K562 (cell line): Measurements from ENCODE around the gene ULBP1. TPM values are rescaled to one million over a fixed set of nuclear protein-coding genes. Genes with fewer than 3 reads are reported as not detected.
A peak's percentile ranks its signal among the peaks of the same experiment; 100 is the strongest.

Experiments
- ATAC-seq: fragments of 200-7000 bp; cut with Tn5 transposase; 3 replicates; pipeline ENCODE4 v1.9.1; 2020; ENCODE audit warnings: moderate library complexity
- BruUV-seq: library from RNA; stranded (reverse); fragments of 400-500 nt; replicated peaks from 2 replicates; lab custom pipeline; 2021; lab: Mats Ljungman, UMichigan
- CTCF ChIA-PET: fragments of 300-600 bp; formaldehyde crosslinking; extraction: SDS; loops from one replicate; lab custom pipeline; 2021; ENCODE audit warnings: low intra/inter-chr PET ratio; lab: Yijun Ruan, JAX
- POLR2A ChIA-PET: fragments of 300-600, 350-650 bp; sonication (Branson Sonifier 250); formaldehyde crosslinking; extraction: SDS; loops from one replicate; lab custom pipeline; 2021; ENCODE audit warnings: antibody characterized with exemption, inconsistent platforms; lab: Yijun Ruan, JAX
- DNase-seq, 4 experiments: peaks; one replicate each; pipeline versions ENCODE4 v3.0.0 to v3.0.0-alpha.2; 2011 to 2018; ENCODE audit warnings: low spot score in 3 of 4, mixed read lengths in 3 of 4; ENCODE audit errors: extremely low read depth in 1 of 4
- FAIRE-seq: peaks from 2 replicates; lab custom pipeline; 2011; peaks lifted over from hg19 to GRCh38; lab: Jason Lieb, UNC
- H2AFZ ChIP-seq: 2 replicates; pipeline ENCODE4 v1.6.0; 2011; ENCODE audit warnings: low read depth, low read length, control low read depth, inconsistent platforms
- H3K27ac ChIP-seq: fragments of 200-600 bp; 3 replicates; pipeline ENCODE4 v1.8.0; 2011; ENCODE audit warnings: low read depth, mild to moderate bottlenecking, control low read depth, inconsistent platforms, low read length, moderate library complexity, mixed read lengths; ENCODE audit errors: extremely low read depth
- H3K27me3 ChIP-seq, 2 experiments: fragments of 300-600 bp in 1 of 2; 2 replicates in 1 of 2; 3 replicates in 1 of 2; pipeline versions ENCODE4 v1.6.0 to v1.8.0; 2011; ENCODE audit warnings: inconsistent platforms in 2 of 2, low read length in 2 of 2, mild to moderate bottlenecking in 1 of 2, mixed read lengths in 1 of 2, moderate library complexity in 1 of 2; ENCODE audit not compliant: control insufficient read depth in 2 of 2, insufficient read depth in 2 of 2
- H3K36me3 ChIP-seq: fragments of 300-600 bp; 3 replicates; pipeline ENCODE4 v1.8.0; 2011; ENCODE audit warnings: mild to moderate bottlenecking, low read length, inconsistent platforms; ENCODE audit not compliant: control insufficient read depth, insufficient read depth
- H3K4me1 ChIP-seq, 2 experiments: fragments of 200-600 bp in 1 of 2; replicated peaks in 1 of 2; 2 replicates in 1 of 2; 3 replicates in 1 of 2; pipeline versions ENCODE4 v1.5.1 to v1.8.0; 2011; ENCODE audit warnings: inconsistent platforms in 2 of 2, low read length in 2 of 2, mild to moderate bottlenecking in 1 of 2, mixed read lengths in 1 of 2, moderate library complexity in 1 of 2; ENCODE audit not compliant: control insufficient read depth in 2 of 2, insufficient read depth in 2 of 2
- H3K4me2 ChIP-seq: 2 replicates; pipeline ENCODE4 v1.6.1; 2011; ENCODE audit warnings: low read length, control low read depth, inconsistent platforms, mixed read lengths; ENCODE audit not compliant: insufficient read depth
- H3K4me3 ChIP-seq: fragments of 200-600 bp; sonication (generic), shearing (Covaris generic); 2 replicates; pipeline ENCODE4 v1.5.1; 2016; ENCODE audit warnings: control low read depth, inconsistent platforms
- H3K79me2 ChIP-seq: fragments of 200-600 bp; 3 replicates; pipeline ENCODE4 v1.8.0; 2011; ENCODE audit warnings: low read length, inconsistent platforms; ENCODE audit not compliant: control insufficient read depth, insufficient read depth
- H3K9ac ChIP-seq, 2 experiments: 2 replicates each; pipeline versions ENCODE4 v1.6.0 to v1.6.1; 2011; ENCODE audit warnings: low read depth in 2 of 2, low read length in 2 of 2, control low read depth in 1 of 2, inconsistent platforms in 1 of 2, mild to moderate bottlenecking in 1 of 2, mixed read lengths in 1 of 2; ENCODE audit not compliant: insufficient read depth in 1 of 2
- H3K9me1 ChIP-seq: one replicate; pipeline ENCODE4 v1.6.0; 2011; ENCODE audit warnings: inconsistent platforms, mild to moderate bottlenecking, low read length, moderate library complexity; ENCODE audit not compliant: control insufficient read depth, insufficient read depth
- H3K9me3 ChIP-seq: replicated peaks from 2 replicates; pipeline ENCODE4 v1.5.1; 2011; ENCODE audit warnings: low read depth, low read length, inconsistent platforms; ENCODE audit not compliant: control insufficient read depth, insufficient read depth
- H4K20me1 ChIP-seq: replicated peaks from 2 replicates; pipeline ENCODE4 v1.6.1; 2011; ENCODE audit warnings: low read length, inconsistent platforms, mixed read lengths; ENCODE audit not compliant: control insufficient read depth, insufficient read depth
- ARID1B ChIP-seq: fragments of 450-650 bp; IDR thresholded peaks from 2 replicates; pipeline ENCODE4 v1.6.1; 2016; ENCODE audit warnings: antibody characterized with exemption, mild to moderate bottlenecking, inconsistent platforms
- GABPA ChIP-seq: fragments of 200-800 bp; sonication (Bioruptor generic); conservative IDR thresholded peaks from 2 replicates; pipeline ENCODE4 v1.6.1; 2016; ENCODE audit warnings: low read depth, missing genetic modification characterization, missing compliant biosample characterization
- MAZ ChIP-seq, 2 experiments: fragments of 450-650 bp in 1 of 2; sonication (generic) in 1 of 2; formaldehyde crosslinking; IDR thresholded peaks in 1 of 2; conservative IDR thresholded peaks in 1 of 2; 2 replicates each; pipeline versions ENCODE4 v1.4.0 to v1.5.0; 2020; ENCODE audit warnings: mild to moderate bottlenecking in 1 of 2, missing genetic modification reagents in 1 of 2
- NR2C1 ChIP-seq, 2 experiments: fragments of 450-650 bp; IDR thresholded peaks; 2 replicates each; pipeline ENCODE4 v1.6.1; 2017; ENCODE audit warnings: mild to moderate bottlenecking in 2 of 2, antibody characterized with exemption in 1 of 2, inconsistent platforms in 1 of 2, missing compliant biosample characterization in 1 of 2, missing genetic modification characterization in 1 of 2
- POLR2G ChIP-seq: fragments of 200-400 bp; formaldehyde crosslinking; IDR thresholded peaks from 2 replicates; pipeline ENCODE4 v1.6.1; 2017; ENCODE audit warnings: low read depth, mild to moderate bottlenecking, antibody characterized with exemption, low read length, moderate library complexity
- SMARCA4 ChIP-seq: fragments of 450-650 bp; IDR thresholded peaks from 2 replicates; pipeline ENCODE4 v1.6.1; 2016
- whole genome bisulfite sequencing: fragments of 100-300 bp; shearing (Covaris generic); methylation state at CpG from one replicate; pipeline ENCODE4 v1.1.6; 2016; ENCODE audit warnings: low coverage, mixed read lengths; ENCODE audit not compliant: insufficient coverage; ENCODE audit errors: missing lambda C conversion rate; 5-methylcytosine and 5-hydroxymethylcytosine counted together
- in situ Hi-C: fragments of 300-500 bp; cut with MboI; formaldehyde crosslinking; loops from 4 replicates; pipeline ENCODE4 v1.15.0; 2018; ENCODE audit warnings: inconsistent platforms, mixed read lengths
- intact Hi-C: fragments of 100-400 bp; cut with micrococcal nuclease; formaldehyde crosslinking; loops from 2 replicates; pipeline ENCODE4 v1.14.2; 2022
- polyA plus RNA-seq, 8 experiments: library from polyadenylated mRNA; depleted of rRNA in 4 of 8; stranded (reverse) in 5 of 8; unstranded in 3 of 8; fragments of >200 nt; fragmentation: Nextera tagmentation in 2 of 8; fragmentation: Illumina TruSeq in 1 of 8; extraction: Ambion mirVana in 2 of 8; extraction: Trizol in 1 of 8; gene quantifications; 2 replicates each; pipeline versions ENCODE4 v1.2.1 to v1.2.3, GENCODE V29; 2011 to 2014; ENCODE audit warnings: inconsistent platforms in 1 of 8, missing spikeins in 1 of 8
- total RNA-seq, 7 experiments: library from RNA; depleted of rRNA in 6 of 7; stranded (reverse); fragments of >200 nt in 6 of 7; fragmentation: Illumina TruSeq in 2 of 7; extraction: Trizol in 2 of 7; gene quantifications; 2 replicates each; pipeline versions ENCODE4 v1.2.1 to v1.2.3, GENCODE V29; 2011 to 2021; ENCODE audit warnings: low replicate concordance in 1 of 7
- TF ChIP-seq, protein P1 (sequence below): fragments of 450-650 bp; IDR thresholded peaks from 2 replicates; pipeline ENCODE4 v1.6.1; 2016; ENCODE audit warnings: antibody characterized with exemption
- TF ChIP-seq, protein P2 (sequence below): sonication (generic); formaldehyde crosslinking; IDR thresholded peaks from 2 replicates; pipeline ENCODE4 v1.8.0; 2023; ENCODE audit warnings: missing genetic modification reagents, mild to moderate bottlenecking, borderline replicate concordance
- TF ChIP-seq, protein P3 (sequence below): IDR thresholded peaks from 2 replicates; pipeline ENCODE4 v1.6.1; 2011; ENCODE audit warnings: borderline replicate concordance, low read depth, mild to moderate bottlenecking, moderate library complexity, low read length; ENCODE audit not compliant: insufficient read depth, poor library complexity, severe bottlenecking

The ULBP1 gene
- total and polyA plus RNA-seq, 9 of the 15 experiments (the other 6 are each of a cell fraction or from before 2014, with no cell fraction given) = 0.33 to 6.0 (median 2.5) TPM

DNA sequence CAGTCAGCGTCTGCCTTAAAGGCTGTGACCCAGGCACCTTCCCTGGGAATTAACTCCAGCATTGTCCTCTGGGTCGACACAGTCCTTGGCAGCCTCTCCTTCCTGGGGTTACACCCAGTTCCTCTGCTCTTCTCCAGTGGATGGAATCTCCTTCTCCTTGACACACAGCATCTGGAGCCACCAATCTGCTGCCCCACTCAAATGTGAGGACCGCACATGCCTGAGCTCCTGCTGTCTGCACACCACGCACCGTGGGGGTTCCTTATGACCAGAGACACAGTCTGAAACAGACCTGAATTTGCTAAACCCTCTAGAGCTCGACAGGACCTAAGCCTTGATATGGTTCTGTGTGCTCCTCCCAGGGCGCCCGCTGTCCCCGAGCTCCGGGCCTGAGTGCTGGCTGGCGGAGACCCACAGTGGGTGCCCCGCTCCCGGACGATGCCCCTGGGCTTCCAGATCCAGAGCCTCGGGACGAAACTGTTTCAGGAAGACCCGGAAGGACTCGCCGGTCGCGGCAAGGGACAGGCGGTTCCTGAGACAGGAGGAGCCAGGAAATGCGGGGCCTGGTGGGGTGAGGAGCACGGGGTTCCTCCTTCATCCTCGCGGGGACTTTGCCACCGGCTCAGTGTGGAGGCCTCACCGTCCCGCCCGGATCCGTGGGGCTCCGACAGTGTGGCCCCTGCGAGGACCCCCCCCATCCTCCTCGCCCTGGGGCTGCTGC is 38.3 kb upstream of the ULBP1 start:
- Histone ChIP-seq H3K36me3 (no peaks in the 10 kb centered on the region), H3K9me1 (no peaks in the 10 kb centered on the region), H3K9ac (peak overlapping the region; percentile 50 to 89; a peak in 3 of 4 replicates), H4K20me1 (no peaks in the 10 kb centered on the region), H3K4me1 (peaks cover 0 to 26% of the 10 kb centered on the region in 2 experiments; a peak in 3 of 5 replicates), H3K27me3 (peaks cover 14 to 54% of the 10 kb centered on the region in 2 experiments; a peak in 4 of 5 replicates), H3K4me2 (peak overlapping the region; percentile 80), H3K79me2 (no peaks in the 10 kb centered on the region), H3K27ac (no peak overlapping the region), H3K4me3 (peak overlapping the region; percentile 30), H3K9me3 (no peaks in the 10 kb centered on the region), H2AFZ (peak overlapping the region; percentile 93)
- FAIRE-seq = no peak
- 18% methylated on average over 34 of the region's 34 CpGs for WGBS
- no TSS peak for BruUV-seq
- in situ Hi-C loops = loop anchor here (10.0 kb wide), 1 partner anchor 201 kb away; no protein-coding TSS in a partner anchor
- intact Hi-C loops = loop anchor here (5.0 kb wide), 3 partner anchors 203 to 898 kb away; partner anchors contain the start of gene GINM1
- no peak for DNase-seq
- ATAC-seq = peak; percentile 41
- POLR2A ChIA-PET = interaction anchor here (1.0 kb wide), 1 partner anchor 14 kb away, joined by 3 read pairs; no protein-coding TSS in a partner anchor
- CTCF ChIA-PET = interaction anchor here (0.5 to 2.9 kb wide), 7 partner anchors 12 to 242 kb away, joined by 3 to 23 read pairs (median 3); no protein-coding TSS in a partner anchor
- TF ChIP-seq, protein P1, sequence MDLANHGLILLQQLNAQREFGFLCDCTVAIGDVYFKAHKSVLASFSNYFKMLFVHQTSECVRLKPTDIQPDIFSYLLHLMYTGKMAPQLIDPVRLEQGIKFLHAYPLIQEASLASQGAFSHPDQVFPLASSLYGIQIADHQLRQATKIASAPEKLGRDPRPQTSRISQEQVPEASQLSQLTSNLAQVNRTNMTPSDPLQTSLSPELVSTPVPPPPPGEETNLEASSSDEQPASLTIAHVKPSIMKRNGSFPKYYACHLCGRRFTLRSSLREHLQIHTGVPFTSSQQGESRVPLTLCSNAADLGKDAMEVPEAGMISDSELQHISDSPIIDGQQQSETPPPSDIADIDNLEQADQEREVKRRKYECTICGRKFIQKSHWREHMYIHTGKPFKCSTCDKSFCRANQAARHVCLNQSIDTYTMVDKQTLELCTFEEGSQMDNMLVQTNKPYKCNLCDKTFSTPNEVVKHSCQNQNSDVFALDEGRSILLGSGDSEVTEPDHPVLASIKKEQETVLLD = no peak
- no peak for TF ChIP-seq ARID1B
- no peak for TF ChIP-seq SMARCA4
- peak; percentile 34; the same call in 1 of the 2 replicates for TF ChIP-seq GABPA
- no peak for TF ChIP-seq MAZ (CRISPR knock-in tag; conservative IDR thresholded peaks at IDR 0.05 in 1 of 2, IDR thresholded peaks at IDR 0.05 in 1 of 2)
- TF ChIP-seq, protein P2, sequence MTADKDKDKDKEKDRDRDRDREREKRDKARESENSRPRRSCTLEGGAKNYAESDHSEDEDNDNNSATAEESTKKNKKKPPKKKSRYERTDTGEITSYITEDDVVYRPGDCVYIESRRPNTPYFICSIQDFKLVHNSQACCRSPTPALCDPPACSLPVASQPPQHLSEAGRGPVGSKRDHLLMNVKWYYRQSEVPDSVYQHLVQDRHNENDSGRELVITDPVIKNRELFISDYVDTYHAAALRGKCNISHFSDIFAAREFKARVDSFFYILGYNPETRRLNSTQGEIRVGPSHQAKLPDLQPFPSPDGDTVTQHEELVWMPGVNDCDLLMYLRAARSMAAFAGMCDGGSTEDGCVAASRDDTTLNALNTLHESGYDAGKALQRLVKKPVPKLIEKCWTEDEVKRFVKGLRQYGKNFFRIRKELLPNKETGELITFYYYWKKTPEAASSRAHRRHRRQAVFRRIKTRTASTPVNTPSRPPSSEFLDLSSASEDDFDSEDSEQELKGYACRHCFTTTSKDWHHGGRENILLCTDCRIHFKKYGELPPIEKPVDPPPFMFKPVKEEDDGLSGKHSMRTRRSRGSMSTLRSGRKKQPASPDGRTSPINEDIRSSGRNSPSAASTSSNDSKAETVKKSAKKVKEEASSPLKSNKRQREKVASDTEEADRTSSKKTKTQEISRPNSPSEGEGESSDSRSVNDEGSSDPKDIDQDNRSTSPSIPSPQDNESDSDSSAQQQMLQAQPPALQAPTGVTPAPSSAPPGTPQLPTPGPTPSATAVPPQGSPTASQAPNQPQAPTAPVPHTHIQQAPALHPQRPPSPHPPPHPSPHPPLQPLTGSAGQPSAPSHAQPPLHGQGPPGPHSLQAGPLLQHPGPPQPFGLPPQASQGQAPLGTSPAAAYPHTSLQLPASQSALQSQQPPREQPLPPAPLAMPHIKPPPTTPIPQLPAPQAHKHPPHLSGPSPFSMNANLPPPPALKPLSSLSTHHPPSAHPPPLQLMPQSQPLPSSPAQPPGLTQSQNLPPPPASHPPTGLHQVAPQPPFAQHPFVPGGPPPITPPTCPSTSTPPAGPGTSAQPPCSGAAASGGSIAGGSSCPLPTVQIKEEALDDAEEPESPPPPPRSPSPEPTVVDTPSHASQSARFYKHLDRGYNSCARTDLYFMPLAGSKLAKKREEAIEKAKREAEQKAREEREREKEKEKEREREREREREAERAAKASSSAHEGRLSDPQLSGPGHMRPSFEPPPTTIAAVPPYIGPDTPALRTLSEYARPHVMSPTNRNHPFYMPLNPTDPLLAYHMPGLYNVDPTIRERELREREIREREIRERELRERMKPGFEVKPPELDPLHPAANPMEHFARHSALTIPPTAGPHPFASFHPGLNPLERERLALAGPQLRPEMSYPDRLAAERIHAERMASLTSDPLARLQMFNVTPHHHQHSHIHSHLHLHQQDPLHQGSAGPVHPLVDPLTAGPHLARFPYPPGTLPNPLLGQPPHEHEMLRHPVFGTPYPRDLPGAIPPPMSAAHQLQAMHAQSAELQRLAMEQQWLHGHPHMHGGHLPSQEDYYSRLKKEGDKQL (CRISPR knock-in tag) = no peak
- TF ChIP-seq, protein P3, sequence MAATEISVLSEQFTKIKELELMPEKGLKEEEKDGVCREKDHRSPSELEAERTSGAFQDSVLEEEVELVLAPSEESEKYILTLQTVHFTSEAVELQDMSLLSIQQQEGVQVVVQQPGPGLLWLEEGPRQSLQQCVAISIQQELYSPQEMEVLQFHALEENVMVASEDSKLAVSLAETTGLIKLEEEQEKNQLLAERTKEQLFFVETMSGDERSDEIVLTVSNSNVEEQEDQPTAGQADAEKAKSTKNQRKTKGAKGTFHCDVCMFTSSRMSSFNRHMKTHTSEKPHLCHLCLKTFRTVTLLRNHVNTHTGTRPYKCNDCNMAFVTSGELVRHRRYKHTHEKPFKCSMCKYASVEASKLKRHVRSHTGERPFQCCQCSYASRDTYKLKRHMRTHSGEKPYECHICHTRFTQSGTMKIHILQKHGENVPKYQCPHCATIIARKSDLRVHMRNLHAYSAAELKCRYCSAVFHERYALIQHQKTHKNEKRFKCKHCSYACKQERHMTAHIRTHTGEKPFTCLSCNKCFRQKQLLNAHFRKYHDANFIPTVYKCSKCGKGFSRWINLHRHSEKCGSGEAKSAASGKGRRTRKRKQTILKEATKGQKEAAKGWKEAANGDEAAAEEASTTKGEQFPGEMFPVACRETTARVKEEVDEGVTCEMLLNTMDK = no peak
- TF ChIP-seq NR2C1 (IDR thresholded peaks at IDR 0.05) = peak; percentile 29; the same call in 1 of the 2 replicates
- TF ChIP-seq NR2C1 (tag; IDR thresholded peaks at IDR 0.05) = peak; percentile 51
- peak; percentile 44; the same call in 1 of the 2 replicates for TF ChIP-seq POLR2G
